Measurements from ENCODE around the gene TUB.

TUB gene

GRCh38 chr11:8109675-8110074 lies 28.7 kb downstream of the TUB start:
- no peak for DNase-seq (ENCODE audit: low spot score)
- no peak for TF ChIP-seq CTCF (IDR thresholded peaks at IDR 0.05; ENCODE audit: extremely low read depth, missing control alignments)

GRCh38 chr11:8110396-8110795 lies 29.4 kb downstream of the TUB start:
- DNase-seq (ENCODE audit: low spot score) = no peak
- TF ChIP-seq CTCF (IDR thresholded peaks at IDR 0.05; ENCODE audit: extremely low read depth, missing control alignments) = no peak

DNA sequence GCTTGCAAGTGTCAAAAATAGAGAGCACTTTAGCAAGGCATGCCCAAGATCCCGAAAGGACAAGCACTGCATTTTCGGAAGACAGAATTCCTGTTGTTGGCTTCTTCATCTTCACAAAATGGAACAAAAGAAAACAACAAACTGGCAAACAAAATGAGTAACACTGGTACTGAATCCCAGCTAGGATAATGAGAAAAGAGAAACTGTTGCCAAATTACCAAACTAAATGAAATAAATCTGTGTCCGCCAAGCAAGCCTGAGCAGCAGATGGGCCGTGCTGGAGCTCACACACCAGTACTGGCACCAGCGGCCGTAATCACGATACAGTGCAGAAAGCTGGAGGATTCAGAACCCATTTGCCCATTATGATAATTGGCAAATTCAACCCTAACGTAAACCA lies 30.6 kb downstream of the TUB start:
- DNase-seq (ENCODE audit: low spot score) = no peak

DNA sequence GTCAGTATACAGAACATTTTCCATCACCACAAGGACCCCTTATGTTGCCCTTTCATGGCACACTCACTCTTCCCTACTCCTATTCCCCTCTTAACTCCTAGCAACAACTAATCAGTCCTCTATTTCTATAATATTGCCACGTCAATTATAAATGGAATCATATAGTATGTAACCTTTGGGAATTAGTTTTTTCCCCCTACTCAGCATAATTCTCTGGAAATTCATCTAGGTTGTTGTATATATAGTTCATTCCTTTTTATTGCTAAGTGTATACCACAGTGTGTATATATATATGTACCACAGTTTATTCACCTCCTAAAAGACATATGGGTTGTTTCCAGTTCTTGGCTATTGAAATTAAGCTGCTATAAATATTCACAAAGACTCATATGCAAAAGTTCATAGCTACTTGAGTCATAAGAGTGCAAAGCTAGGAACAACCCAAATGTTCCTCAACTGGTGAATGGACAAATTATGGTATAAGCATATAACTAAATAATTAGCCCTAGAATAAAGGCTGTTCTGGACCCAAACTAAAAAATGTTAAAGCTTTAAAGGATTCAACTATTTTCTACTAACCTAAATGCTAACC lies 41.3 kb downstream of the TUB start:
- DNase-seq (ENCODE audit: low spot score) = no peak
- no peak for TF ChIP-seq CTCF (IDR thresholded peaks at IDR 0.05; ENCODE audit: extremely low read depth, missing control alignments)

More for the DNA sequence above, 30.6 kb downstream of the TUB start:
- TF ChIP-seq CTCF (IDR thresholded peaks at IDR 0.05; ENCODE audit: extremely low read depth, missing control alignments) = no peak

DNA sequence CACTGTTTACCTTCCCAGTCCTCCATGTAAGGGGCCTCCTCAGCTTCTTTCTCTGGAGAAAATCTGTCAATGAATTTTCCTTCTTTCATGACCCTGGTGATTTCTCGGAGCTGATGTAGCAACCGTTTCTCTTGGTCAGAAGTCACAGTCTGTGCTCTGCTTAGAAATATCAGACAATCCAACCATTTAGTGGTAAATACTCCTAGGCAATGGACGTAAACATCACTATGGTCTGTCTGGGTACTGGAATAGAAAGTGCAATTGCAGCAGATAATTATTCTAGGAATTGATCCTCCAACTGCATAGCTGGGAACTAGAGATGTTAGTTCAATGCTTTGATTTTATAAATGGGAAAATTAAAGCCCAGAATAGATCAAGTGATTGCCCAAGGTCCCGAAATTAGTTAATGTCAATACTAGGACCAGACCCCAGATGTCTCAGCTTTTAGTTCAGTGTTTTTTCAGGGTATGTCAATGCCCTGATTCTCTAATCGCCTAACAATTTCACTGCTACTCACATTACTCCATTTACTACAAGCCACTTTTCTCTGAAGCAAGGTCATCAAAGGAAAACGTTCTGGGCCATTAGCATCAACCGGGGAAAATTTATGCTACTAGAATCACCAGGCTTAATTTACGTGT lies 45.8 kb downstream of the TUB start:
- DNase-seq (ENCODE audit: low spot score) = no peak
- no peak for TF ChIP-seq CTCF (IDR thresholded peaks at IDR 0.05; ENCODE audit: extremely low read depth, missing control alignments)

- no peak for DNase-seq (ENCODE audit: low spot score)
- TF ChIP-seq CTCF (IDR thresholded peaks at IDR 0.05; ENCODE audit: extremely low read depth, missing control alignments) = no peak
These were observed 46.4 kb downstream of the TUB start for GRCh38 chr11:8127447-8127846.

DNA sequence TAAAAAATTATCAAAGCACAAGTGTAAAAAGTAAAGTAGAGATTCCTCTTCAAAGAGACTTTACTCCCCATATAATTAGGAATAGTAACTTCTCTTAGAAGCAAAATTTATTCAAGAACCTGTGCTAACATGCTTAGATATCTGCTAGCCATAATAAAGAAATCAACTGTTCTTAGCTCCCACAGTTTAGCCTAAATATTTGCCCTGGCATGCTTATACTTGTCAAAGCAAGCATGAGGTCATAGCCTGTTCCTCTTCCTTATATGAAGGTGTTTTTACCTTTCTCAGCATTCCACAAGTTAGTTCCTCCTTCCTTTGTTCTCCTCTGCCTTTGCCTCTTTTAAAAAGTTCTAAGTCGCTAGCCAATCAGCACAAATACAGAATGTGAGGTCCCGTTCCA lies 57.5 kb downstream of the TUB start:
- no peak for TF ChIP-seq CTCF (IDR thresholded peaks at IDR 0.05; ENCODE audit: extremely low read depth, missing control alignments)
- no peak for DNase-seq (ENCODE audit: low spot score)
